ENCODE measurements around the gene HLA-B.
"Not testable (repeated sequence)": the region's sequence is repeated elsewhere in the genome, so short reads cannot be mapped to it uniquely, and the experiment has no call there.

HLA-B gene

DNA sequence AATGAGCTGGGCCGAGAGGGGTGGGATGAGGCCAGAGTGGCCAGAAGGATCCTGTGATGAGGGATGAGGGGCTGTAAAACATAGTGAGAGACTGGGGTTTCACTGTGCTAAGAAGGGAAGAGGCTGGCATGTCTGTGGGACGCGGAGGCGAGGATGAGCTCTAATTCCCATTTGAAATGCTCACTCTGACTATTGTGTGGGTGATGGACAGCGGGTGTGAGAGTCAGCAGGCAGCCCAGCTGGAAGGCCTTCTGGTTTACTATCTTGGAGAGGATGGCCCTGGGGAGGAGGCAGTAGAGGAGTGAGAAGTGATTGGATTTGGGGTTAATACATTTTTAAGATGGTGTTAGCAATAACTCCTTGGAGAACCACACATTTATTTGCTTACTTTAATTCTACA, 37.0 kb upstream of the HLA-B start:
- no peak overlapping the region for H3K27ac ChIP-seq (replicated peaks)
- DNase-seq (ENCODE audit: low read depth in 1 of 2, low spot score in 1 of 2): no peak
- H3K27me3 ChIP-seq (ENCODE audit: insufficient read depth, poor library complexity, severe bottlenecking): no peaks in the 10 kb centered on the region
- H3K4me3 ChIP-seq (replicated peaks; ENCODE audit: insufficient read depth, low read length): no peak overlapping the region
- TF ChIP-seq, protein P1, sequence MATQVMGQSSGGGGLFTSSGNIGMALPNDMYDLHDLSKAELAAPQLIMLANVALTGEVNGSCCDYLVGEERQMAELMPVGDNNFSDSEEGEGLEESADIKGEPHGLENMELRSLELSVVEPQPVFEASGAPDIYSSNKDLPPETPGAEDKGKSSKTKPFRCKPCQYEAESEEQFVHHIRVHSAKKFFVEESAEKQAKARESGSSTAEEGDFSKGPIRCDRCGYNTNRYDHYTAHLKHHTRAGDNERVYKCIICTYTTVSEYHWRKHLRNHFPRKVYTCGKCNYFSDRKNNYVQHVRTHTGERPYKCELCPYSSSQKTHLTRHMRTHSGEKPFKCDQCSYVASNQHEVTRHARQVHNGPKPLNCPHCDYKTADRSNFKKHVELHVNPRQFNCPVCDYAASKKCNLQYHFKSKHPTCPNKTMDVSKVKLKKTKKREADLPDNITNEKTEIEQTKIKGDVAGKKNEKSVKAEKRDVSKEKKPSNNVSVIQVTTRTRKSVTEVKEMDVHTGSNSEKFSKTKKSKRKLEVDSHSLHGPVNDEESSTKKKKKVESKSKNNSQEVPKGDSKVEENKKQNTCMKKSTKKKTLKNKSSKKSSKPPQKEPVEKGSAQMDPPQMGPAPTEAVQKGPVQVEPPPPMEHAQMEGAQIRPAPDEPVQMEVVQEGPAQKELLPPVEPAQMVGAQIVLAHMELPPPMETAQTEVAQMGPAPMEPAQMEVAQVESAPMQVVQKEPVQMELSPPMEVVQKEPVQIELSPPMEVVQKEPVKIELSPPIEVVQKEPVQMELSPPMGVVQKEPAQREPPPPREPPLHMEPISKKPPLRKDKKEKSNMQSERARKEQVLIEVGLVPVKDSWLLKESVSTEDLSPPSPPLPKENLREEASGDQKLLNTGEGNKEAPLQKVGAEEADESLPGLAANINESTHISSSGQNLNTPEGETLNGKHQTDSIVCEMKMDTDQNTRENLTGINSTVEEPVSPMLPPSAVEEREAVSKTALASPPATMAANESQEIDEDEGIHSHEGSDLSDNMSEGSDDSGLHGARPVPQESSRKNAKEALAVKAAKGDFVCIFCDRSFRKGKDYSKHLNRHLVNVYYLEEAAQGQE (IDR thresholded peaks at IDR 0.05; ENCODE audit: insufficient replicate concordance, low read depth): no peak
- TF ChIP-seq POLR2AphosphoS5 (IDR thresholded peaks at IDR 0.05; ENCODE audit: low read depth) (no peak), GABPA (IDR thresholded peaks at IDR 0.05; ENCODE audit: low read depth) (no peak), SPI1 (IDR thresholded peaks at IDR 0.05; ENCODE audit: borderline replicate concordance, low read depth) (no peak)
- TF ChIP-seq, protein P2, sequence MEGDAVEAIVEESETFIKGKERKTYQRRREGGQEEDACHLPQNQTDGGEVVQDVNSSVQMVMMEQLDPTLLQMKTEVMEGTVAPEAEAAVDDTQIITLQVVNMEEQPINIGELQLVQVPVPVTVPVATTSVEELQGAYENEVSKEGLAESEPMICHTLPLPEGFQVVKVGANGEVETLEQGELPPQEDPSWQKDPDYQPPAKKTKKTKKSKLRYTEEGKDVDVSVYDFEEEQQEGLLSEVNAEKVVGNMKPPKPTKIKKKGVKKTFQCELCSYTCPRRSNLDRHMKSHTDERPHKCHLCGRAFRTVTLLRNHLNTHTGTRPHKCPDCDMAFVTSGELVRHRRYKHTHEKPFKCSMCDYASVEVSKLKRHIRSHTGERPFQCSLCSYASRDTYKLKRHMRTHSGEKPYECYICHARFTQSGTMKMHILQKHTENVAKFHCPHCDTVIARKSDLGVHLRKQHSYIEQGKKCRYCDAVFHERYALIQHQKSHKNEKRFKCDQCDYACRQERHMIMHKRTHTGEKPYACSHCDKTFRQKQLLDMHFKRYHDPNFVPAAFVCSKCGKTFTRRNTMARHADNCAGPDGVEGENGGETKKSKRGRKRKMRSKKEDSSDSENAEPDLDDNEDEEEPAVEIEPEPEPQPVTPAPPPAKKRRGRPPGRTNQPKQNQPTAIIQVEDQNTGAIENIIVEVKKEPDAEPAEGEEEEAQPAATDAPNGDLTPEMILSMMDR (IDR thresholded peaks at IDR 0.05; ENCODE audit: insufficient read depth, low read length): no peak

DNA sequence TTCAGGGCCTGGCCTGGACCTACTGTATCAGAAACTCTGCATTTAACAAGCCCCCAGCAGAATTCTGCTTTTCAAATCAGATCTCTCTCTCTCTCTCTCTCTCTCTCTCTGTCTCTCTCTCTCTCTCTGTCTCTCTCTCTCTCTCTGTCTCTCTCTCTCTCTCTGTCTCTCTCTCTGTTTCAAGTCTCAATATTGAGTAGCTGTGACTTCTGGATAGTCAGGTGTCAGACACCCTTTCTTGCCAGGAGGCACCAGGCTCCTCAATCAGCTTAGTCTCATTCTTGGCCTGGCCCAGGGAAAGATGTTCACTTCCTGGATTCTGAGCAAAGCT, 32.8 kb upstream of the HLA-B start:
- not testable (repeated sequence) for H3K4me3 ChIP-seq (replicated peaks; ENCODE audit: insufficient read depth, low read length); H3K27me3 ChIP-seq (ENCODE audit: insufficient read depth, poor library complexity, severe bottlenecking); H3K27ac ChIP-seq (replicated peaks); DNase-seq (ENCODE audit: low read depth in 1 of 2, low spot score in 1 of 2)

DNA sequence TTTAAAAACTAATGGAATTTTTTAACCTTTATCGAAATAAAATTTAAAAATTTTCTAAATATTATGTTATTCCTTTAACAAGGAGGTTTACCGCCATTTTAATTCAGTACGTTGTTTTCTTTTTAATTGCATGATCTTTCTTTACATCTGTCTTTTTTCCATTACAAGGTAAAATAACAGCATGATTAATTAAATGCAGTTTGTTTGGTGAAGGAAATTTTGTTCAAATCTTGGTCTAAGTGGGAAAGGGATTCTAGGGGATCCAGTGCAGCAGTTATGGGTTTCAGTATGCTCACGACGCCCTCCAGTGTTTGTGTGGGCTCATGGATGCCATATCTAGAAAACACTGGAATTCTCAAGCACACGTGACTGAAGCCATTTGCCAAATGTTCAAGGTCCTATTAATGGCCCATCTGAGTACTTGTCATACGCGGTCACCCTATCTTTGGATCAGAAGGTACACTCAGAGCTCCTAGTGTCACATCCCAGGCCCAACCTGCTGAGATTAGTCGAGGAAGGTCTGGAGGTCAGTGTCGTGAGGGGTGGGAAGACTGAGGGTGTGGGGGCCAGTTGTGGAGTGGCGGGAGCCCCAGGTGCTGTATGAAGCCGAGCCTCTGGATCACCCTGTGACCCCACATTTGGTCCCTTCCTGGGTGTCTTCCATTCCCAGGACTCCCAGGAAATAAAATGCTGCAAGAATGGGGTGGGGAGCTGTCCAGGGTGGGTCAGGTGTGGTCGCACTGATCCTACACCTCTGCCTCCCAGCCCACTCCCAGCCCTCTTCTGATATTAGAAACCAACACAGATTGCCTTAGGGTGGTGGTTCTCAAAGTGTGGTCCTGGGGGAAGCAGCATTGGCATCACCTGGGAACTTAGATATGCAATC, 32.2 kb upstream of the HLA-B start:
- H3K27ac ChIP-seq (replicated peaks); DNase-seq (ENCODE audit: low read depth in 1 of 2, low spot score in 1 of 2); H3K4me3 ChIP-seq (replicated peaks; ENCODE audit: insufficient read depth, low read length); H3K27me3 ChIP-seq (ENCODE audit: insufficient read depth, poor library complexity, severe bottlenecking): not testable (repeated sequence)

DNA sequence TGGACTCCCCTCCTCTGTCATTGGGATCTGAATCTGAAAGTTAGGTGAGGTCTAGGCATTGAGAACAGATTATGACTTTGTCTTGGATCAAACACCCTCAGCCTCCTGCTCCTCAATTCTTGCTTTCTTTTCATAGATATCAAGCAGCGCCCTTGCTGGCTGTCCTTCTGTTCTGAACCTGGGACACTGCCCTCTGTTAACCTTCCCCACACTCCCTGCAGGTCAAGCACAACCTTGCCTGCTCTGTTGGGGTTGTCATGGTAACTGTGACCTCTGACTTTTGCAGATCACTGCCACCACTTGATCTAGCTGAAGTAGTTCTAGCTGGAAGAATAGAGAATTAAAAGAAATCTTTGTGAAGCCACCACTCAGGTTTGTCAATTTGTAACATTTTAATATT, 30.0 kb upstream of the HLA-B start:
- DNase-seq (ENCODE audit: low read depth in 1 of 2, low spot score in 1 of 2): no peak
- no peak overlapping the region for H3K27ac ChIP-seq (replicated peaks)
- no peak overlapping the region for H3K4me3 ChIP-seq (replicated peaks; ENCODE audit: insufficient read depth, low read length)
- H3K27me3 ChIP-seq (ENCODE audit: insufficient read depth, poor library complexity, severe bottlenecking): no peaks in the 10 kb centered on the region
- no peak for TF ChIP-seq POLR2AphosphoS5 (IDR thresholded peaks at IDR 0.05; ENCODE audit: low read depth)
- TF ChIP-seq, protein P2 (IDR thresholded peaks at IDR 0.05; ENCODE audit: insufficient read depth, low read length): no peak
- TF ChIP-seq, protein P1 (IDR thresholded peaks at IDR 0.05; ENCODE audit: insufficient replicate concordance, low read depth): no peak
- TF ChIP-seq GABPA (IDR thresholded peaks at IDR 0.05; ENCODE audit: low read depth): no peak

DNA sequence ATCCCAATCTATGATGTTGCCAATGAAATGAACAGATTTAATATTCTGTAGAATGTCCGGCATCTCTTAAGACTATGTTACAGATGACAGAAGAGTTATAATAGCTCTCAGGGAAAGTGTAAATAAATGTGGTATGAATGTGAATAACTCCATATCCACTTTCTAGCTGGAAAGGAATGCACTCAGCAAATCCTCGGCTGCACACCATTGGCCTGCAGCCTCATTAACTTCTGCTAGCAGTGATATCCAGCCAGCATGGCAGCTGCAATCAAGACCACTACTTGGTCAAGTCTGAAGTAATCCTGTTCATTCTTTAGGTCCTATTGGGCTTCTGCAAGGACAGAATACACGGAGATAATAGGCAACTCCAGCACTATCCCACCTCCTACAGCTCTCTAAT, 29.1 kb upstream of the HLA-B start:
- no peak overlapping the region for H3K27ac ChIP-seq (replicated peaks)
- DNase-seq (ENCODE audit: low read depth in 1 of 2, low spot score in 1 of 2): no peak
- TF ChIP-seq POLR2AphosphoS5 (IDR thresholded peaks at IDR 0.05; ENCODE audit: low read depth) (no peak), SPI1 (IDR thresholded peaks at IDR 0.05; ENCODE audit: borderline replicate concordance, low read depth) (no peak), GABPA (IDR thresholded peaks at IDR 0.05; ENCODE audit: low read depth) (no peak)
- TF ChIP-seq, protein P2 (IDR thresholded peaks at IDR 0.05; ENCODE audit: insufficient read depth, low read length): no peak
- TF ChIP-seq, protein P1 (IDR thresholded peaks at IDR 0.05; ENCODE audit: insufficient replicate concordance, low read depth): no peak
- H3K4me3 ChIP-seq (replicated peaks; ENCODE audit: insufficient read depth, low read length): no peak overlapping the region
- no peaks in the 10 kb centered on the region for H3K27me3 ChIP-seq (ENCODE audit: insufficient read depth, poor library complexity, severe bottlenecking)
